HUES64 (cell line): Measurements from ENCODE around the gene DNAH2.
A peak's percentile ranks its signal among the peaks of the same experiment; 100 is the strongest.
"Not testable (repeated sequence)": the region's sequence is repeated elsewhere in the genome, so short reads cannot be mapped to it uniquely, and the experiment has no call there.

Source experiments
- H3K27ac ChIP-seq: 2 replicates; pipeline ENCODE4 v1.7.0; 2013; ENCODE audit warnings: low read depth, low read length, inconsistent platforms
- H3K27me3 ChIP-seq: 2 replicates; pipeline ENCODE4 v1.6.1; 2013; ENCODE audit warnings: mild to moderate bottlenecking, low read length; ENCODE audit not compliant: insufficient read depth
- H3K36me3 ChIP-seq: 2 replicates; pipeline ENCODE4 v1.6.1; 2013; ENCODE audit warnings: mild to moderate bottlenecking, low read length; ENCODE audit not compliant: insufficient read depth
- H3K4me1 ChIP-seq: 2 replicates; pipeline ENCODE4 v1.6.1; 2013; ENCODE audit warnings: mild to moderate bottlenecking, low read length, moderate library complexity; ENCODE audit not compliant: insufficient read depth
- H3K4me3 ChIP-seq: 2 replicates; pipeline ENCODE4 v1.5.1; 2013; ENCODE audit warnings: mild to moderate bottlenecking, low read length, moderate library complexity
- H3K9ac ChIP-seq: 2 replicates; pipeline ENCODE4 v1.6.1; 2013; ENCODE audit warnings: mild to moderate bottlenecking, low read depth, low read length
- H3K9me3 ChIP-seq: 2 replicates; pipeline ENCODE4 v1.6.1; 2013; ENCODE audit warnings: low read depth, low read length; ENCODE audit not compliant: insufficient read depth
- WGBS: fragments of 150-250, 120-280 bp; methylation state at CpG from one replicate; pipeline ENCODE4 v1.1.7; 2013; ENCODE audit warnings: missing lambda C conversion rate; 5-methylcytosine and 5-hydroxymethylcytosine counted together

DNAH2 gene

DNA sequence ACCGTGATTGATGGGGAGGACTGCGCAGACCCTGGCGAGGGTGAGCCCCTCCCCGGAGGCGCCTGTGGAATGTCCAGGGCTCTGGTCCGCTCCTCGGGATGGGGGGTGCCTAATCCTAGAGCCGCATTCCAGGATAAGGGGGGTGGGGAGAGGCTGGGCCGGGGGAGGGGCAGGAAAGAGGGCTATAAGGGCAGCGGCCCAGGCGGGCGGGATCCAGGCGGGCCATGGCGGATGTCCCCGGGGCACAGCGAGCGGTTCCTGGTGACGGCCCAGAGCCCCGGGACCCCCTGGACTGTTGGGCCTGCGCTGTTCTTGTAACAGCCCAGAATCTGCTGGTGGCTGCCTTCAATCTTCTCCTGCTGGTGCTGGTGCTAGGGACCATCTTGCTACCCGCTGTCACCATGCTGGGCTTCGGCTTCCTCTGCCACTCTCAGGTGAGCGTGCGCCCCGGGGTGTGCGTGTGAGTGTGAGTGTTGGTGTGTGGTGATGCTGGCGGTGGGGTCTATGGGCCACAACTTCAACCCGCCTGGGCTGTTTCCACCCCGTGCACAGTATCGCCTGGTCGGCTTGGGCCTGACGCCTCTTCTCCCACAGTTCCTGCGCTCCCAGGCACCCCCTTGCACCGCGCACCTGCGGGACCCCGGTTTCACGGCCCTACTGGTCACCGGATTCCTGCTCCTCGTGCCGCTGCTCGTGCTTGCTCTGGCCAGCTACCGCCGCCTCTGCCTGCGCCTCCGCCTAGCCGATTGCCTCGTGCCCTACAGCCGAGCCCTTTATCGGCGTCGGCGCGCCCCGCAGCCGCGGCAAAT is 137.5 kb downstream of the DNAH2 start, which contains the start of gene TMEM88:
Gene TMEM88 (plus strand): TSS at position 216 of the 809 bp plus-strand sequence. CDS start 9 bp downstream, at position 225.
- no peaks in the 10 kb centered on the region for H3K9me3 ChIP-seq
- H3K27ac ChIP-seq: no peak within 1 kb of the TSS; the same call in 1 of the 2 replicates
- peaks cover 10% of the 10 kb centered on the region; the same call in 1 of the 2 replicates for H3K36me3 ChIP-seq
- 3% methylated on average over 57 of the region's 57 CpGs for WGBS
- H3K4me3 ChIP-seq: peak within 1 kb of the TSS; percentile 72
- H3K9ac ChIP-seq: peak within 1 kb of the TSS; percentile 57
- H3K4me1 ChIP-seq: peaks cover 12% of the 10 kb centered on the region
- H3K27me3 ChIP-seq: peaks cover 48% of the 10 kb centered on the region

DNA sequence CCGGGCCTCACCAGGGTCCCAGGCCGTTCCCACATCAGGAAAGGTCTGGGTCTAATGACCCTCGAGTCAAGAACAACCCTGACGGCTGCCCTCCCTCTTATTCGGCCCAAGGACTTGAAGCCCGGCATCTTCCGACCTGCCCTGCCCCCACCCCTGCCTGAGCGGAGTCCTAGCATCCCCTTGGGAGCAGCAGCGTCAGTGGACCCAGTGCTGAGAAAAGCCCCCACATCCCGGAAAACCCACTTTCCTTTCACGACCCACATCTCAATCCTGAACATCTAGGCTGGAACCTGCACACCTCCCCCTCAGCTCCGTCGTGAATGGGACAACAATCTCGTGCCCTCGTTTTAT is 138.1 kb downstream of the DNAH2 start:
- peaks cover 48% of the 10 kb centered on the region for H3K27me3 ChIP-seq
- peak overlapping the region; percentile 57; the same call in 1 of the 2 replicates for H3K9ac ChIP-seq
- H3K36me3 ChIP-seq: peaks cover 8% of the 10 kb centered on the region; the same call in 1 of the 2 replicates
- peaks cover 12% of the 10 kb centered on the region for H3K4me1 ChIP-seq
- no peak overlapping the region for H3K27ac ChIP-seq
- 4% methylated on average over 15 of the region's 15 CpGs for WGBS
- peak overlapping the region; percentile 72 for H3K4me3 ChIP-seq
- H3K9me3 ChIP-seq: no peaks in the 10 kb centered on the region

DNA sequence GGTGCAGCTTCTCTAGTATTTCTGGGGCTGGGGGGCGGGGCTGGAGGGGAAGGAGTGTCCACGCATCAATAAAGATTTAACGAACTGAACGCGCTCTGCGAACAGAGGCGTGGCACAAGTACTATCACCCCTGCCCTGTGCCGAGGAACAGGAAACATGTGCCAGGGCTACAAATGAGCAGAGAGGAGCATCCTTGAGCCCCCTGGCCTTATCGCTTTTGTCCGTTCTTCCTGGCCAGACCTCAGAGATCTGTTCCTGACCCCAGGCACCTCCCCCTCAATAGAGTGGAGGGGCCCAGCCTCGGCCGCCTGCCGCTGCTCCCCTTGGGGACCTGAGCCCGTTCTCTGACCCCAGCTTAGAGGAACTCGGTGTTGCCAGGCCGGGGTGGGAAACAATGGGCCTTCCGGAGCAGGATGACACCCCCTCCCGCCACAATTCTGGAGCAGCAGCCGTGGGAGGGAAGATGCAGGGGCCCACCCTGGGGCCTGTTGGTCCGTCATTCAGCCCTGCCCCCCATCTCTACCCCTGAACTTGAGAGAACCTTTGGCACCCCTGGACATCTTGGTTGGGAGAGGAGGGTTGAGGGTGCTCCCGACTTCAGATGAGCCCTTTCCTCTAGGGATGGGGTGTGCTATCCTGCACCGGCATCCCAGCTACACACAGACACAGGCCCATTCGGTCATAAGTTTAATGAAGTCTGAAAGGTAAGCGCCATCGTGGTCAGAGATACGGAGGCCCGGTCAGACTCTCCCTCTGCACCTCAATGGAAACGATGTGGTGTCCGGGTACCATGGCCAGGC is 138.7 kb downstream of the DNAH2 start:
- Histone ChIP-seq H3K4me1 (peaks cover 12% of the 10 kb centered on the region), H3K27me3 (peaks cover 48% of the 10 kb centered on the region), H3K27ac (no peak overlapping the region), H3K9me3 (no peaks in the 10 kb centered on the region), H3K36me3 (peaks cover 11% of the 10 kb centered on the region; the same call in 1 of the 2 replicates), H3K9ac (peak overlapping the region; percentile 95), H3K4me3 (peak overlapping the region; percentile 72)
- WGBS: 7% methylated on average over 29 of the region's 29 CpGs

DNA sequence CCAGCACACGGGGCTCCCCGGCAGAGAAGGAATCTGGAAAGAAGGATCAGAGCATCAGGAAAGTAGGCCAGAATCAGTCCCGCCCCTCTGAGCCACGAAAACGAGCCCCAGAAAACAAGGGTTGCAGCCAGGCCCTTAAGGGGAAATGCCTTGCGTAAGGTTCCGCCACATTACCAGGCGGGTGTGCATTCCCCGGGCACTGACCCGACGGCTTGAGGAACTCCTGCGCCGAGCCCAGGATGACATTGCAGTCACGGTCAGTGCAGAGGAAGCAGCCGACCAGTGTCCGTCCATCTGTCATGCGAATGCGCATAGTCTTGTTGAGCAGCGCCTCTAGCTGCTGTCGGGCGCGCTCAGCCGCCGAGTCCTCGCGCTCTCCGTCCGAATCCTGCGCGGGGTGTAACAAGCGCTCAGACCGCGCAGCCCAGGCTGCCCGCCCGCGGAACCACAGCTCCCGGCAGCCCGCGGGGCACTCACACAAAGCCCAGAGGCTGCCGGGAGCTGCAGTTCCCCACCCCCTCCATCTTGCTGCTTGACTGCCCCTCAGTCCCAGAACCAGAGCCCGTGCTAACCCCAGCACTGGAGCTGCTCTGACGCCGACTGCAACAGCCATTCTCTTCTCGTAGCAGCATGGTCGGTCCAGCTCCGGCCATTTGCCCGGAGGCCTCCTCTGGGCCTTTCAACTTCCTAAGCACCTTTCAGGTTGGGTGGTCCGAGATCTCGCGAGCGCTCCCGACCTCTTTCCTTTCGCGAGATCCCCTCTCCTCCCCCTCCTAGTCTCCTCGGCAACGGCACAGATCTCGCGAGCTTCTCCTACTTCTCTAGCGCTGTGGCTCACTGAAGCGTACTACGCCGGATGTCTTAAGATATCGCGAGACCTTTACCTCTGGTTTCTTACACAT is 139.5 kb downstream of the DNAH2 start, which contains the start of gene NAA38:
Gene NAA38 (minus strand): TSS at position 749 of the 902 bp plus-strand sequence. CDS start 96 bp downstream, at position 653.
- peaks cover 12% of the 10 kb centered on the region for H3K4me1 ChIP-seq
- peak within 1 kb of the TSS; percentile 72 for H3K4me3 ChIP-seq
- under 1% methylated on average over 64 of the region's 64 CpGs for WGBS
- peaks cover 46% of the 10 kb centered on the region for H3K27me3 ChIP-seq
- peaks cover 11% of the 10 kb centered on the region; the same call in 1 of the 2 replicates for H3K36me3 ChIP-seq
- H3K9me3 ChIP-seq: no peaks in the 10 kb centered on the region
- peak within 1 kb of the TSS; percentile 90 for H3K27ac ChIP-seq
- H3K9ac ChIP-seq: peak within 1 kb of the TSS; percentile 95

DNA sequence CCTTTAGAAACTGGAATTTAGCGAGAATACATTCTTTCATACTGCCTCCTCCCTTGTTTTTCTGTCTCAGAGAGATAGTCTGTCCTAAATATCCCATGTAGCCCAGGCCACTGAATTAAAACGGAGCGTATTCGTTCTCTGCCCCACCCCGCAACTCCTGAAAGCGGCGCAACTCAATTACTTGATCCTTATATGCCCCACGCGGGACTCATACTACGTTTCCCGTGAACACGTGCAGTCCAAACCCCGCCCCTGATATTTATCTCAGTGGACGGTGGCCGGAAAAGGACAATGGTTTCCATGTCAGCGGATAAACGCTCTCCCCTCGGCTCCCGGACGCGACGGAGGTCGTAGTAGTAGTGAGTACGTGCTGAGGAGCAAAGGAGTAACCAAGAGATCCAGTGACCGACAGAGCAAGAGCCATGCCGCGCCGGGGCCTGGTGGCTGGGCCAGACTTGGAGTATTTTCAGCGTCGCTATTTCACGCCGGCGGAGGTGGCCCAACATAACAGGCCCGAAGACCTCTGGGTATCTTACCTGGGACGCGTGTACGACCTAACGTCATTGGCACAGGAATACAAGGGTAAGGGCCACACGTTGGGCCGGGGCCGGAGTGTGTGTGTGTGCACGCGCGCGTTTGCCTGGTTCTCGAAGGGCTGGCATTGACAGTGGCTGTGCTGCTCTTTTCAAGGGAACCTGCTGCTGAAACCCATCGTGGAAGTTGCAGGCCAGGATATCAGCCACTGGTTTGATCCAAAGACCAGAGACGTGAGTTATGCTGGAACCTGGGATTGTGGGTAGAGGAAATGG is 140.4 kb downstream of the DNAH2 start, which contains the start of gene CYB5D1:
Gene CYB5D1 (plus strand): TSS at position 291 of the 809 bp plus-strand sequence. CDS start 132 bp downstream, at position 423.
- Histone ChIP-seq H3K9ac (peak within 1 kb of the TSS; percentile 95), H3K27me3 (peaks cover 37% of the 10 kb centered on the region), H3K27ac (peak within 1 kb of the TSS; percentile 90), H3K4me3 (peak within 1 kb of the TSS; percentile 72), H3K9me3 (no peaks in the 10 kb centered on the region), H3K36me3 (peaks cover 6% of the 10 kb centered on the region; the same call in 1 of the 2 replicates), H3K4me1 (peaks cover 14% of the 10 kb centered on the region)
- under 1% methylated on average over 48 of the region's 48 CpGs for WGBS

DNA sequence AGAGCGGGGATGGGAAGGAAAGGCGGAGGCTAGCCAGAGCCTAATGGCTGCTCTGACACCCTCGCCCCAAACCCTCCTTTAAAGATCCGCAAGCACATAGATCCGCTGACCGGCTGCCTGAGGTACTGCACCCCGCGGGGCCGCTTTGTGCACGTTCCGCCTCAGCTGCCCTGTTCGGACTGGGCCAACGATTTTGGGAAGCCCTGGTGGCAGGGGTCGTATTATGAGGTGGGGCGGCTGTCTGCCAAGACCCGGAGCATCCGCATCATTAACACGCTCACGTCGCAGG is 140.9 kb downstream of the DNAH2 start:
- H3K36me3 ChIP-seq: peaks cover 9% of the 10 kb centered on the region; the same call in 1 of the 2 replicates
- H3K27ac ChIP-seq: peak overlapping the region; percentile 90; the same call in 1 of the 2 replicates
- H3K4me1 ChIP-seq: peaks cover 18% of the 10 kb centered on the region
- no peaks in the 10 kb centered on the region for H3K9me3 ChIP-seq
- WGBS: 7% methylated on average over 20 of the region's 20 CpGs
- H3K9ac ChIP-seq: peak overlapping the region; percentile 95
- H3K4me3 ChIP-seq: peak overlapping the region; percentile 72
- H3K27me3 ChIP-seq: peaks cover 32% of the 10 kb centered on the region

DNA sequence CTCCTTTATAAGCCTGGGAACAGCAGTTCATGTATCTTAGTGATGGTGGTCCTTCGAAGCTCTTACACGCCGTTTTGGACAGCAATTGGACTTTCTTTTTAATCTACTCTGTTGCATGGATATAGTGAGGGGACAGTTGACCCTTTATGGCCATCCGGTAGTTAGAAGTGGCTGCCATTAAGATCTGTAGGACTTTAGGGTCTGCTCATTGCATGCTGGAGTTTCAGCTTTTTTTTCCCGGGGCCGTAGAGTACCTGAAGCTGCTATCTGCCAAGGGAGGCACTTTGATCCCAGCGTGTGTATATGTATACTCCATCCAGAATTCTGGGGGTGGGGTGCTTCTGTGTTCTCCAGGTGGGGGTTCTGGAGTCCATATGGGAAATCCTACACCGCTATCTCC is 141.5 kb downstream of the DNAH2 start:
- Histone ChIP-seq H3K36me3 (peaks cover 13% of the 10 kb centered on the region; the same call in 1 of the 2 replicates), H3K9me3 (no peaks in the 10 kb centered on the region), H3K27ac (no peak overlapping the region), H3K9ac (peak overlapping the region; percentile 95), H3K27me3 (peaks cover 26% of the 10 kb centered on the region), H3K4me3 (peak overlapping the region; percentile 72), H3K4me1 (peaks cover 18% of the 10 kb centered on the region)
- WGBS: 86% methylated on average over 7 of the region's 8 CpGs

DNA sequence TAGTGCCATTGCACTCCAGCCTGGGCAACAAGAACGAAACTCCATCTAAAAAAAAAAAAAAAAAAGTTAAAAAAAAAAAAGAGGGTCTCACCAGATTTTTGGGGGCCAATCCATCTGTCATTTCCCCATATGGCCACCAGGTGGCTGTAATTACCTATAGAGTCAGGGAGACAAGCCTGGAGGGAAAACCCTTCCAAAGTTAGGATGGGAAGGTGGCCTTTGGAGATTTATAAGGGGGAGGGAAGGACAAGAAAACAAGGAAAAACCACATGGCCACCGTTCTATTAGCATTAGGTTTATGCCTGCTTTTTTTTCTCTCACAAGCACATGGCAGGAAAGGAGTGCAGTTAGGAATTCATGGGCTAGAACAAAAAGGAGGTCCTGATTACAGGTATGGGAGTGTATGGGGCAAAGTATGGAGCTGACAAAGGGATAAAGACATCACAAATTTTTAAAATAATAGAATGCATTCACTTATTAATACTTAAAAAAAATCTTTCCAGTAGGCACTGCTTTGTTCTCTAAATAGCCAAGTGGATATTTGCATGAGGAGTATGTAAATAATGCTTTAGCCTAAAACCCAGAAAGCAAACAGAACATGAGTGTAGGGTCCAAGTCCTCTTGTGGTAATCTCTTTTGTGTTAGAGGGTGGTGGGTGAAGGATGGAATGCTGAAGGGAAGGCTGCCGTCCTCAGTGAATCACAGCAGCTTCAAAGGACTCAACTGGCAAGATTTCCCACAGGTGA is 145.3 kb downstream of the DNAH2 start:
- Histone ChIP-seq H3K4me1 (peaks cover 12% of the 10 kb centered on the region; the same call in 1 of the 2 replicates), H3K27me3 (no peaks in the 10 kb centered on the region), H3K27ac (no peak overlapping the region), H3K9me3 (no peaks in the 10 kb centered on the region), H3K4me3 (no peak overlapping the region), H3K36me3 (peaks cover 13% of the 10 kb centered on the region; the same call in 1 of the 2 replicates), H3K9ac (no peak overlapping the region)
- 31% methylated on average over 2 of the region's 3 CpGs for WGBS

DNA sequence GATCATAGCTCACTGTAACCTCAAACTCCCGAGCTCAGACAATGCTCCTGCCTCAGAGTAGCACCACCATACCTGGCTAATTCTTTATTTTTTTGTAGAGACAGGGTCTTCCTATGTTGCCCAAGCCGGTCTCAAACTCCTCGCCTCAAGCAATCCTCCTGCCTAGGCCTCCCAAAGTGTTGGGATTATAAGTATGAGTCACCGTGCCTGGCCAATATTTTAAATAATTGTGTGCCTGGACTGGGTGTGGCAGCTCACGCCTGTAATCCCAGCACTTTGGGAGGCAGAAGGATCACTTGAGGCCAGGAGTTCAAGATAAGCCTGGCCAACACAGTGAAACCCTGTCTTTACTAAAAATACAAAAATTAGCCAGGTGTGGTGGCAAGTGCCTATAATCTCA is 146.8 kb downstream of the DNAH2 start:
- not testable (repeated sequence) for H3K27ac ChIP-seq, H3K4me3 ChIP-seq, H3K27me3 ChIP-seq, H3K9me3 ChIP-seq, H3K4me1 ChIP-seq, H3K9ac ChIP-seq
- H3K36me3 ChIP-seq: peaks cover 13% of the 10 kb centered on the region; the same call in 1 of the 2 replicates
- WGBS: 84% methylated on average over 5 of the region's 5 CpGs
